ENCODE measurements around the gene ASIC5. TPM values are rescaled to one million over a fixed set of nuclear protein-coding genes. Genes with fewer than 3 reads are reported as not detected.

ASIC5 gene
- total RNA-seq, 2 experiments from 2014 or later = not detected

GRCh38 chr4:155878611-155879010 is 12.5 kb upstream of the ASIC5 start:
- no peaks in the 10 kb centered on the region for H3K9me2 ChIP-seq (ENCODE audit: insufficient read depth, low read length)
- no peak overlapping the region for H3K4me3 ChIP-seq (ENCODE audit: low read depth, low read length, poor library complexity, severe bottlenecking)
- H3K79me2 ChIP-seq (ENCODE audit: insufficient read depth, low read depth, low read length) = no peaks in the 10 kb centered on the region
- POLR2A ChIA-PET = no interaction called here
- H3K4me1 ChIP-seq (ENCODE audit: insufficient read depth, low read length, poor library complexity, severe bottlenecking) = no peaks in the 10 kb centered on the region
- no peak overlapping the region for H3K27ac ChIP-seq (ENCODE audit: low read depth, low read length, poor library complexity, severe bottlenecking)
- TF ChIP-seq CTCF (conservative IDR thresholded peaks at IDR 0.05; ENCODE audit: low read length) (no peak), EZH2phosphoT487 (IDR thresholded peaks at IDR 0.05; ENCODE audit: borderline replicate concordance, low read depth, low read length) (no peak)
- no TSS peak for BruUV-seq (replicated peaks)
- H3K9me3 ChIP-seq (ENCODE audit: low read length) = no peaks in the 10 kb centered on the region
- intact Hi-C loops (cut with micrococcal nuclease; ENCODE audit: unreplicated experiment) = no loop called here
- H3K36me3 ChIP-seq (ENCODE audit: insufficient read depth, low read length) = no peaks in the 10 kb centered on the region
- CTCF ChIA-PET (ENCODE audit: unreplicated experiment) = no interaction called here
- DNase-seq (ENCODE audit: low spot score) = no peak
- no peak overlapping the region for H2AFZ ChIP-seq (ENCODE audit: low read length)
- no peak overlapping the region for H3K4me2 ChIP-seq (ENCODE audit: low read length)
- H4K20me1 ChIP-seq (ENCODE audit: insufficient read depth, low read length) = no peaks in the 10 kb centered on the region

- no peaks in the 10 kb centered on the region for H3K4me1 ChIP-seq (ENCODE audit: insufficient read depth, low read length, poor library complexity, severe bottlenecking)
- no peaks in the 10 kb centered on the region for H3K9me3 ChIP-seq (ENCODE audit: low read length)
- no TSS peak for BruUV-seq (replicated peaks)
- no peak overlapping the region for H3K4me3 ChIP-seq (ENCODE audit: low read depth, low read length, poor library complexity, severe bottlenecking)
- no peaks in the 10 kb centered on the region for H3K36me3 ChIP-seq (ENCODE audit: insufficient read depth, low read length)
- H2AFZ ChIP-seq (ENCODE audit: low read length) = no peak overlapping the region
- TF ChIP-seq CTCF (conservative IDR thresholded peaks at IDR 0.05; ENCODE audit: low read length) (no peak), EZH2phosphoT487 (IDR thresholded peaks at IDR 0.05; ENCODE audit: borderline replicate concordance, low read depth, low read length) (no peak)
- no peak overlapping the region for H3K4me2 ChIP-seq (ENCODE audit: low read length)
- H3K27ac ChIP-seq (ENCODE audit: low read depth, low read length, poor library complexity, severe bottlenecking) = no peak overlapping the region
- ChIA-PET CTCF (ENCODE audit: unreplicated experiment) (no interaction called here), POLR2A (no interaction called here)
- H3K9me2 ChIP-seq (ENCODE audit: insufficient read depth, low read length) = no peaks in the 10 kb centered on the region
- H3K79me2 ChIP-seq (ENCODE audit: insufficient read depth, low read depth, low read length) = no peaks in the 10 kb centered on the region
- intact Hi-C loops (cut with micrococcal nuclease; ENCODE audit: unreplicated experiment) = no loop called here
- H4K20me1 ChIP-seq (ENCODE audit: insufficient read depth, low read length) = no peaks in the 10 kb centered on the region
- DNase-seq (ENCODE audit: low spot score) = no peak
These were observed 11.9 kb upstream of the ASIC5 start for GRCh38 chr4:155877971-155878370.

GRCh38 chr4:155875878-155876277 is 9.8 kb upstream of the ASIC5 start:
- Histone ChIP-seq H3K9me2 (ENCODE audit: insufficient read depth, low read length) (no peaks in the 10 kb centered on the region), H3K27ac (ENCODE audit: low read depth, low read length, poor library complexity, severe bottlenecking) (no peak overlapping the region), H3K79me2 (ENCODE audit: insufficient read depth, low read depth, low read length) (no peaks in the 10 kb centered on the region), H3K4me3 (ENCODE audit: low read depth, low read length, poor library complexity, severe bottlenecking) (no peak overlapping the region), H3K4me1 (ENCODE audit: insufficient read depth, low read length, poor library complexity, severe bottlenecking) (no peaks in the 10 kb centered on the region), H3K4me2 (ENCODE audit: low read length) (no peak overlapping the region), H3K36me3 (ENCODE audit: insufficient read depth, low read length) (no peaks in the 10 kb centered on the region), H4K20me1 (ENCODE audit: insufficient read depth, low read length) (no peaks in the 10 kb centered on the region), H2AFZ (ENCODE audit: low read length) (no peak overlapping the region), H3K9me3 (ENCODE audit: low read length) (no peaks in the 10 kb centered on the region)
- DNase-seq (ENCODE audit: low spot score) = no peak
- no TSS peak for BruUV-seq (replicated peaks)
- intact Hi-C loops (cut with micrococcal nuclease; ENCODE audit: unreplicated experiment) = no loop called here
- CTCF ChIA-PET (ENCODE audit: unreplicated experiment) = no interaction called here
- TF ChIP-seq CTCF (conservative IDR thresholded peaks at IDR 0.05; ENCODE audit: low read length) (no peak), EZH2phosphoT487 (IDR thresholded peaks at IDR 0.05; ENCODE audit: borderline replicate concordance, low read depth, low read length) (no peak)
- POLR2A ChIA-PET = no interaction called here

Data from OCI-LY7 (cell line).